HepG2 (cell line): ENCODE data around the gene ZDHHC8. TPM values are rescaled to one million over a fixed set of nuclear protein-coding genes. Genes with fewer than 3 reads are reported as not detected.

Source experiments
- ATAC-seq: fragments of 200-7000 bp; cut with Tn5 transposase; 3 replicates; pipeline ENCODE4 v1.9.1; 2020; ENCODE audit warnings: mild to moderate bottlenecking, moderate library complexity
- BruUV-seq: library from RNA; stranded (reverse); fragments of 400-500 nt; replicated peaks from 2 replicates; lab custom pipeline; 2021; lab: Mats Ljungman, UMichigan
- CTCF ChIA-PET: fragments of 300-600 bp; formaldehyde crosslinking; extraction: SDS; loops from one replicate; lab custom pipeline; 2021; ENCODE audit warnings: low total read pairs, inconsistent platforms, low intra/inter-chr PET ratio; lab: Yijun Ruan, JAX
- POLR2A ChIA-PET: fragments of 350-600 bp; sonication (Branson Sonifier 250); formaldehyde crosslinking; loops from one replicate; lab custom pipeline; 2020; ENCODE audit warnings: antibody characterized with exemption, inconsistent platforms; lab: Yijun Ruan, JAX
- DNase-seq: peaks from one replicate; pipeline ENCODE4 v3.0.0-alpha.2; 2015; ENCODE audit warnings: low spot score
- FAIRE-seq: peaks from 3 replicates; lab custom pipeline; 2011; peaks lifted over from hg19 to GRCh38; lab: Jason Lieb, UNC
- H2AFZ ChIP-seq: one replicate; pipeline ENCODE4 v1.6.1; 2011; ENCODE audit warnings: low read length, inconsistent platforms
- H3K27ac ChIP-seq: fragments of 300-600 bp; 3 replicates; pipeline ENCODE4 v1.8.0; 2011; ENCODE audit warnings: mixed run types, mild to moderate bottlenecking, mixed read lengths, low read length, inconsistent platforms; ENCODE audit not compliant: insufficient read depth; ENCODE audit errors: extremely low read length
- H3K27me3 ChIP-seq, 2 experiments: fragments of 200-600 bp in 1 of 2; 2 replicates in 1 of 2; 3 replicates in 1 of 2; pipeline versions ENCODE4 v1.6.0 to v1.8.0; 2011; ENCODE audit warnings: low read length in 2 of 2, mild to moderate bottlenecking in 2 of 2, moderate library complexity in 2 of 2, inconsistent platforms in 1 of 2; ENCODE audit not compliant: insufficient read depth in 2 of 2, control insufficient read depth in 1 of 2
- H3K36me3 ChIP-seq, 2 experiments: fragments of 200-600 bp in 1 of 2; replicated peaks in 1 of 2; 2 replicates in 1 of 2; 3 replicates in 1 of 2; pipeline versions ENCODE4 v1.5.1 to v1.8.0; 2011; ENCODE audit warnings: low read length in 2 of 2, inconsistent platforms in 1 of 2; ENCODE audit not compliant: insufficient read depth in 2 of 2, control insufficient read depth in 1 of 2
- H3K4me1 ChIP-seq: 2 replicates; pipeline ENCODE4 v1.5.1; 2012; ENCODE audit warnings: low read length, inconsistent platforms; ENCODE audit not compliant: insufficient read depth
- H3K4me2 ChIP-seq: 2 replicates; pipeline ENCODE4 v1.6.0; 2011; ENCODE audit warnings: low read depth, low read length, inconsistent platforms
- H3K4me3 ChIP-seq, 3 experiments: fragments of 200-600 bp in 1 of 3; sonication (generic), shearing (Covaris generic) in 1 of 3; replicated peaks in 1 of 3; 2 replicates each; pipeline ENCODE4 v1.5.1; 2011 to 2016; ENCODE audit warnings: low read length in 3 of 3, inconsistent platforms in 2 of 3, low read depth in 2 of 3, mild to moderate bottlenecking in 2 of 3, control low read depth in 1 of 3, mixed read lengths in 1 of 3; ENCODE audit not compliant: insufficient read depth in 1 of 3
- H3K79me2 ChIP-seq: one replicate; pipeline ENCODE4 v1.6.1; 2011; ENCODE audit warnings: low read length, inconsistent platforms; ENCODE audit not compliant: insufficient read depth
- H3K9ac ChIP-seq: 2 replicates; pipeline ENCODE4 v1.6.0; 2011; ENCODE audit warnings: mild to moderate bottlenecking, low read depth, low read length, inconsistent platforms; ENCODE audit not compliant: insufficient read depth
- H3K9me3 ChIP-seq: 2 replicates; pipeline ENCODE4 v1.5.1; 2012; ENCODE audit warnings: mild to moderate bottlenecking, low read length
- H4K20me1 ChIP-seq: 2 replicates; pipeline ENCODE4 v1.6.0; 2011; ENCODE audit warnings: inconsistent platforms, mild to moderate bottlenecking, low read length, moderate library complexity; ENCODE audit not compliant: insufficient read depth
- AKAP8 ChIP-seq: sonication (generic); formaldehyde crosslinking; IDR thresholded peaks from 2 replicates; pipeline ENCODE4 v1.5.1; 2020; ENCODE audit warnings: mild to moderate bottlenecking, missing genetic modification reagents
- HDAC1 ChIP-seq: sonication (generic); formaldehyde crosslinking; IDR thresholded peaks from 2 replicates; pipeline ENCODE4 v1.5.1; 2020; ENCODE audit warnings: mild to moderate bottlenecking, missing genetic modification reagents
- POLR2AphosphoS2 ChIP-seq: IDR thresholded peaks from 2 replicates; pipeline ENCODE4 v1.6.1; 2011; ENCODE audit warnings: low read depth, low read length, improper control_type of control experiment
- PRPF4 ChIP-seq: fragments of 200-400 bp; formaldehyde crosslinking; IDR thresholded peaks from 2 replicates; pipeline ENCODE4 v1.6.1; 2016; ENCODE audit warnings: low read length, low read depth; ENCODE audit not compliant: poor library complexity, severe bottlenecking
- ZBTB2 ChIP-seq: sonication (generic); formaldehyde crosslinking; IDR thresholded peaks from 2 replicates; pipeline ENCODE4 v1.8.0; 2022; ENCODE audit warnings: low read depth, missing genetic modification reagents
- ZNF24 ChIP-seq: fragments of 450-650 bp; IDR thresholded peaks from 2 replicates; pipeline ENCODE4 v1.6.1; 2017; ENCODE audit warnings: antibody characterized with exemption, mild to moderate bottlenecking
- ZNF496 ChIP-seq: sonication (generic); formaldehyde crosslinking; IDR thresholded peaks from 2 replicates; pipeline ENCODE4 v1.8.1; 2023; ENCODE audit warnings: mild to moderate bottlenecking, moderate library complexity, missing genetic modification reagents; ENCODE audit not compliant: insufficient replicate concordance
- ZNF570 ChIP-seq: sonication (generic); formaldehyde crosslinking; IDR thresholded peaks from 2 replicates; pipeline ENCODE4 v1.4.0; 2020; ENCODE audit warnings: mild to moderate bottlenecking, missing genetic modification reagents, borderline replicate concordance
- ZNF709 ChIP-seq: sonication (generic); formaldehyde crosslinking; IDR thresholded peaks from 2 replicates; pipeline ENCODE4 v1.5.0; 2020; ENCODE audit warnings: mild to moderate bottlenecking, missing genetic modification reagents
- WGBS: methylation state at CpG from one replicate; pipeline ENCODE4 v1.1.6; 2017; ENCODE audit warnings: low lambda C conversion rate; 5-methylcytosine and 5-hydroxymethylcytosine counted together
- in situ Hi-C: cut with HindIII; loops from 2 replicates; pipeline ENCODE4 v1.10.0; 2017; ENCODE audit warnings: low pct_unique_long_range_greater_than_20kb; ENCODE audit not compliant: extremely low pct_ligation_motif_present
- intact Hi-C: fragments of 100-400 bp; cut with micrococcal nuclease; formaldehyde crosslinking; loops from one replicate; pipeline ENCODE4 v1.10.0; 2022; ENCODE audit not compliant: unreplicated experiment
- polyA plus RNA-seq, 8 experiments: library from polyadenylated mRNA; depleted of rRNA in 3 of 8; stranded (reverse) in 7 of 8; unstranded in 1 of 8; fragments of >200 nt; fragmentation: Illumina TruSeq in 4 of 8; extraction: Trizol in 4 of 8; gene quantifications; 2 replicates each; pipeline versions ENCODE4 v1.2.1 to v1.2.3, GENCODE V29; 2011 to 2016; ENCODE audit warnings: low read depth in 4 of 8, missing spikeins in 1 of 8, mixed read lengths in 1 of 8; ENCODE audit not compliant: insufficient read depth in 1 of 8
- total RNA-seq, 5 experiments: library from RNA; depleted of rRNA; stranded (reverse); fragments of >200 nt; fragmentation: Illumina TruSeq; extraction: Trizol; gene quantifications; 2 replicates each; pipeline ENCODE4 v1.2.3, GENCODE V29; 2016; ENCODE audit warnings: low read depth in 1 of 5
- TF ChIP-seq, protein P1 (sequence below): sonication (generic); formaldehyde crosslinking; IDR thresholded peaks from 2 replicates; pipeline ENCODE4 v1.4.0; 2020; ENCODE audit warnings: missing genetic modification reagents, borderline replicate concordance
- TF ChIP-seq, protein P2 (sequence below): sonication (generic); formaldehyde crosslinking; IDR thresholded peaks from 2 replicates; pipeline ENCODE4 v1.5.1; 2020; ENCODE audit warnings: mild to moderate bottlenecking, missing genetic modification reagents, moderate library complexity
- TF ChIP-seq, protein P3 (sequence below): sonication (generic); formaldehyde crosslinking; IDR thresholded peaks from 2 replicates; pipeline ENCODE4 v1.8.1; 2023; ENCODE audit warnings: mild to moderate bottlenecking, missing genetic modification reagents, borderline replicate concordance
- TF ChIP-seq, protein P4 (sequence below): IDR thresholded peaks from 2 replicates; pipeline ENCODE4 v1.6.1; 2016

ZDHHC8 gene
- total and polyA plus RNA-seq, 2 of the 13 experiments (the other 11 are each of a cell fraction or from before 2014, with no cell fraction given), result 7.5 to 21.3 TPM

DNA sequence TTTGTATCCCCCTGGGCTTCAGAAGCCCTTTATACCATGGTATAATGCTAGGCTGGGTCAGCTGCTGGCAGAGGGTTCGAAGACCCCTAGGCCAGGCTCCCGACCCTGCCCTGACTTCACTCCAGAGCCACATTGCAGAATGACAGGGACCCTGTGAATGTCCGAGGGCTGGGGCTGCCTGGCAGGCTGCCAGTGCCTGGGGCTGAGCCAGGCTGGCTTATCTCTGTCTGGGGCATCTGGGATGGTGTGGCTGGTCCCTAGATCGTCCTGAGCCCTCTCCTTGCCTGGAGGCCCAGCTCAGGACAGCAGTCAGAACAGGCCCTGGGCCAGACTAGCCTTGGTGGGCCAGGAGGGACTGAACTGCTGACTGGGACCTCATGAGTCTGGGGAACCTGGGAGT lies 3.7 kb downstream of the ZDHHC8 start (continued):
- TF ChIP-seq, protein P1, sequence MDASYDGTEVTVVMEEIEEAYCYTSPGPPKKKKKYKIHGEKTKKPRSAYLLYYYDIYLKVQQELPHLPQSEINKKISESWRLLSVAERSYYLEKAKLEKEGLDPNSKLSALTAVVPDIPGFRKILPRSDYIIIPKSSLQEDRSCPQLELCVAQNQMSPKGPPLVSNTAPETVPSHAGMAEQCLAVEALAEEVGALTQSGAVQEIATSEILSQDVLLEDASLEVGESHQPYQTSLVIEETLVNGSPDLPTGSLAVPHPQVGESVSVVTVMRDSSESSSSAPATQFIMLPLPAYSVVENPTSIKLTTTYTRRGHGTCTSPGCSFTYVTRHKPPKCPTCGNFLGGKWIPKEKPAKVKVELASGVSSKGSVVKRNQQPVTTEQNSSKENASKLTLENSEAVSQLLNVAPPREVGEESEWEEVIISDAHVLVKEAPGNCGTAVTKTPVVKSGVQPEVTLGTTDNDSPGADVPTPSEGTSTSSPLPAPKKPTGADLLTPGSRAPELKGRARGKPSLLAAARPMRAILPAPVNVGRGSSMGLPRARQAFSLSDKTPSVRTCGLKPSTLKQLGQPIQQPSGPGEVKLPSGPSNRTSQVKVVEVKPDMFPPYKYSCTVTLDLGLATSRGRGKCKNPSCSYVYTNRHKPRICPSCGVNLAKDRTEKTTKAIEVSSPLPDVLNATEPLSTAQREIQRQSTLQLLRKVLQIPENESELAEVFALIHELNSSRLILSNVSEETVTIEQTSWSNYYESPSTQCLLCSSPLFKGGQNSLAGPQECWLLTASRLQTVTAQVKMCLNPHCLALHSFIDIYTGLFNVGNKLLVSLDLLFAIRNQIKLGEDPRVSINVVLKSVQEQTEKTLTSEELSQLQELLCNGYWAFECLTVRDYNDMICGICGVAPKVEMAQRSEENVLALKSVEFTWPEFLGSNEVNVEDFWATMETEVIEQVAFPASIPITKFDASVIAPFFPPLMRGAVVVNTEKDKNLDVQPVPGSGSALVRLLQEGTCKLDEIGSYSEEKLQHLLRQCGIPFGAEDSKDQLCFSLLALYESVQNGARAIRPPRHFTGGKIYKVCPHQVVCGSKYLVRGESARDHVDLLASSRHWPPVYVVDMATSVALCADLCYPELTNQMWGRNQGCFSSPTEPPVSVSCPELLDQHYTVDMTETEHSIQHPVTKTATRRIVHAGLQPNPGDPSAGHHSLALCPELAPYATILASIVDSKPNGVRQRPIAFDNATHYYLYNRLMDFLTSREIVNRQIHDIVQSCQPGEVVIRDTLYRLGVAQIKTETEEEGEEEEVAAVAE (CRISPR knock-in tag), result no peak
- no peak for TF ChIP-seq ZBTB2
- TF ChIP-seq POLR2AphosphoS2, result no peak
- TF ChIP-seq ZNF496 (CRISPR knock-in tag), result no peak
- TF ChIP-seq HDAC1 (CRISPR knock-in tag), result no peak

- FAIRE-seq (no peak), ATAC-seq (no peak), DNase-seq (no peak)
- Histone ChIP-seq H3K9ac (no peak overlapping the region), H3K9me3 (no peaks in the 10 kb centered on the region), H2AFZ (no peak overlapping the region), H3K27ac (no peak overlapping the region), H3K36me3 (peaks cover 0 to 5% of the 10 kb centered on the region in 2 experiments; a peak in 2 of 5 replicates), H3K27me3 (no peaks in the 10 kb centered on the region), H3K4me2 (no peak overlapping the region), H3K79me2 (peaks cover 17% of the 10 kb centered on the region), H3K4me1 (peaks cover 13% of the 10 kb centered on the region; the same call in 1 of the 2 replicates), H3K4me3 (no peak overlapping the region), H4K20me1 (0 out of 2 replicates have a peak, but pooled peaks cover 6% of the 10 kb centered on the region)
- CTCF ChIA-PET, result no interaction called here
- in situ Hi-C loops, result no loop called here
- WGBS, result 95% methylated on average over 12 of the region's 25 CpGs
- intact Hi-C loops, result no loop called here
- POLR2A ChIA-PET, result no interaction called here
- BruUV-seq, result no TSS peak
- TF ChIP-seq ZNF24 (no peak), ZNF570 (CRISPR knock-in tag) (no peak), AKAP8 (CRISPR knock-in tag) (no peak), ZNF709 (CRISPR knock-in tag) (no peak), PRPF4 (no peak)
- TF ChIP-seq, protein P2, sequence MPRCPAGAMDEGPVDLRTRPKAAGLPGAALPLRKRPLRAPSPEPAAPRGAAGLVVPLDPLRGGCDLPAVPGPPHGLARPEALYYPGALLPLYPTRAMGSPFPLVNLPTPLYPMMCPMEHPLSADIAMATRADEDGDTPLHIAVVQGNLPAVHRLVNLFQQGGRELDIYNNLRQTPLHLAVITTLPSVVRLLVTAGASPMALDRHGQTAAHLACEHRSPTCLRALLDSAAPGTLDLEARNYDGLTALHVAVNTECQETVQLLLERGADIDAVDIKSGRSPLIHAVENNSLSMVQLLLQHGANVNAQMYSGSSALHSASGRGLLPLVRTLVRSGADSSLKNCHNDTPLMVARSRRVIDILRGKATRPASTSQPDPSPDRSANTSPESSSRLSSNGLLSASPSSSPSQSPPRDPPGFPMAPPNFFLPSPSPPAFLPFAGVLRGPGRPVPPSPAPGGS (CRISPR knock-in tag), result no peak
- TF ChIP-seq, protein P3, sequence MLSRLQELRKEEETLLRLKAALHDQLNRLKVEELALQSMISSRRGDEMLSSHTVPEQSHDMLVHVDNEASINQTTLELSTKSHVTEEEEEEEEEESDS (CRISPR knock-in tag), result no peak
- TF ChIP-seq, protein P4, sequence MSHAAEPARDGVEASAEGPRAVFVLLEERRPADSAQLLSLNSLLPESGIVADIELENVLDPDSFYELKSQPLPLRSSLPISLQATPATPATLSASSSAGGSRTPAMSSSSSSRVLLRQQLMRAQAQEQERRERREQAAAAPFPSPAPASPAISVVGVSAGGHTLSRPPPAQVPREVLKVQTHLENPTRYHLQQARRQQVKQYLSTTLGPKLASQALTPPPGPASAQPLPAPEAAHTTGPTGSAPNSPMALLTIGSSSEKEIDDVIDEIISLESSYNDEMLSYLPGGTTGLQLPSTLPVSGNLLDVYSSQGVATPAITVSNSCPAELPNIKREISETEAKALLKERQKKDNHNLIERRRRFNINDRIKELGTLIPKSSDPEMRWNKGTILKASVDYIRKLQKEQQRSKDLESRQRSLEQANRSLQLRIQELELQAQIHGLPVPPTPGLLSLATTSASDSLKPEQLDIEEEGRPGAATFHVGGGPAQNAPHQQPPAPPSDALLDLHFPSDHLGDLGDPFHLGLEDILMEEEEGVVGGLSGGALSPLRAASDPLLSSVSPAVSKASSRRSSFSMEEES (CRISPR knock-in tag), result no peak
These were observed 4.4 kb downstream of the ZDHHC8 start for GRCh38 chr22:20135806-20136602.
